SH-SY5Y (cell line): ENCODE measurements around the gene TKTL2.

Source experiments
- GATA2 ChIP-seq: IDR thresholded peaks from 2 replicates; pipeline ENCODE4 v1.6.1; 2011; ENCODE audit warnings: mild to moderate bottlenecking, low read depth, low read length
- GATA3 ChIP-seq: IDR thresholded peaks from 2 replicates; pipeline ENCODE4 v1.6.1; 2011; ENCODE audit warnings: low read depth, mild to moderate bottlenecking, low read length, moderate library complexity

- TF ChIP-seq GATA3 = no peak
- TF ChIP-seq GATA2 = no peak
Measured at GRCh38 chr4:163493643-163494359, 20.2 kb upstream of the TKTL2 start.
